ENCODE data around the gene TSPAN4. TPM values are rescaled to one million over a fixed set of nuclear protein-coding genes. Genes with fewer than 3 reads are reported as not detected.

Gene TSPAN4
- total and polyA plus RNA-seq, 2 of the 13 experiments (the other 11 are each of a cell fraction or from before 2014, with no cell fraction given), result 31.7 to 68.3 TPM

GRCh38 chr11:847876-848275 lies 5.2 kb downstream of the TSPAN4 start:
- Histone ChIP-seq H3K27me3 (ENCODE audit: control insufficient read depth in 1 of 2, insufficient read depth in 2 of 2, low read length in 2 of 2) (no peaks in the 10 kb centered on the region), H3K4me2 (ENCODE audit: low read depth, low read length) (no peak overlapping the region), H3K79me2 (ENCODE audit: insufficient read depth, low read length) (peaks cover 2% of the 10 kb centered on the region), H3K4me3 (replicated peaks in 1 of 3; ENCODE audit: insufficient read depth in 1 of 3, low read depth in 2 of 3, low read length in 3 of 3) (no peak overlapping the region), H3K36me3 (replicated peaks in 1 of 2; ENCODE audit: control insufficient read depth in 1 of 2, insufficient read depth in 2 of 2, low read length in 2 of 2) (no peaks in the 10 kb centered on the region; a peak in 2 of 5 replicates), H3K9me3 (ENCODE audit: low read length) (no peaks in the 10 kb centered on the region), H2AFZ (ENCODE audit: low read length) (no peak overlapping the region), H3K4me1 (ENCODE audit: insufficient read depth, low read length) (peaks cover 26% of the 10 kb centered on the region), H3K9ac (ENCODE audit: insufficient read depth, low read depth, low read length) (no peak overlapping the region), H4K20me1 (ENCODE audit: insufficient read depth, low read length) (0 out of 2 replicates have a peak, but pooled peaks cover 4% of the 10 kb centered on the region), H3K27ac (ENCODE audit: extremely low read length, insufficient read depth, low read length) (no peak overlapping the region)
- intact Hi-C loops (cut with micrococcal nuclease; ENCODE audit: unreplicated experiment), result no loop called here
- TF ChIP-seq ZNF891 (CRISPR knock-in tag; IDR thresholded peaks at IDR 0.05), result 0 out of 2 replicates have a peak, but pooled peaks have one; percentile 21
- no peak for TF ChIP-seq ZBTB8A (CRISPR knock-in tag; IDR thresholded peaks at IDR 0.05; ENCODE audit: borderline replicate concordance, low read depth)
- no TSS peak for BruUV-seq (replicated peaks)
- ATAC-seq, result no peak
- in situ Hi-C loops (cut with HindIII; ENCODE audit: extremely low pct_ligation_motif_present, low pct_unique_long_range_greater_than_20kb), result no loop called here
- no peak for FAIRE-seq
- 100% methylated on average over 1 of the region's 18 CpGs for WGBS (ENCODE audit: low lambda C conversion rate)
- ChIA-PET CTCF (ENCODE audit: low intra/inter-chr PET ratio, low total read pairs) (interaction anchor here (2.1 kb wide), 1 partner anchor 203 kb away, joined by 8 read pairs; no protein-coding TSS in a partner anchor), POLR2A (no interaction called here)
- DNase-seq (ENCODE audit: low spot score), result no peak

GRCh38 chr11:848380-848931 lies 5.8 kb downstream of the TSPAN4 start:
- peaks cover 26% of the 10 kb centered on the region for H3K4me1 ChIP-seq (ENCODE audit: insufficient read depth, low read length)
- no peak overlapping the region for H3K4me2 ChIP-seq (ENCODE audit: low read depth, low read length)
- no peak overlapping the region for H3K27ac ChIP-seq (ENCODE audit: extremely low read length, insufficient read depth, low read length)
- ChIA-PET CTCF (ENCODE audit: low intra/inter-chr PET ratio, low total read pairs) (interaction anchor here (2.1 kb wide), 1 partner anchor 203 kb away, joined by 8 read pairs; no protein-coding TSS in a partner anchor), POLR2A (no interaction called here)
- no peaks in the 10 kb centered on the region for H3K9me3 ChIP-seq (ENCODE audit: low read length)
- FAIRE-seq (no peak), ATAC-seq (peak; percentile 7; the same call in 1 of the 3 replicates), DNase-seq (ENCODE audit: low spot score) (no peak)
- no peak overlapping the region for H2AFZ ChIP-seq (ENCODE audit: low read length)
- in situ Hi-C loops (cut with HindIII; ENCODE audit: extremely low pct_ligation_motif_present, low pct_unique_long_range_greater_than_20kb), result no loop called here
- BruUV-seq (replicated peaks), result no TSS peak
- H4K20me1 ChIP-seq (ENCODE audit: insufficient read depth, low read length), result 0 out of 2 replicates have a peak, but pooled peaks cover 4% of the 10 kb centered on the region
- H3K9ac ChIP-seq (ENCODE audit: insufficient read depth, low read depth, low read length), result no peak overlapping the region
- H3K27me3 ChIP-seq (ENCODE audit: control insufficient read depth in 1 of 2, insufficient read depth in 2 of 2, low read length in 2 of 2), result no peaks in the 10 kb centered on the region
- intact Hi-C loops (cut with micrococcal nuclease; ENCODE audit: unreplicated experiment), result no loop called here
- H3K79me2 ChIP-seq (ENCODE audit: insufficient read depth, low read length), result no peaks in the 10 kb centered on the region
- no peak overlapping the region for H3K4me3 ChIP-seq (replicated peaks in 1 of 3; ENCODE audit: insufficient read depth in 1 of 3, low read depth in 2 of 3, low read length in 3 of 3)
- WGBS (ENCODE audit: low lambda C conversion rate), result 96% methylated on average over 7 of the region's 14 CpGs
- H3K36me3 ChIP-seq (replicated peaks in 1 of 2; ENCODE audit: control insufficient read depth in 1 of 2, insufficient read depth in 2 of 2, low read length in 2 of 2), result no peaks in the 10 kb centered on the region; a peak in 2 of 5 replicates
- 0 out of 2 replicates have a peak, but pooled peaks have one; percentile 19 for TF ChIP-seq DR1 (CRISPR knock-in tag; IDR thresholded peaks at IDR 0.05)
- TF ChIP-seq CCDC6 (CRISPR knock-in tag; IDR thresholded peaks at IDR 0.05), result no peak
- no peak for TF ChIP-seq BORCS8-MEF2B (CRISPR knock-in tag; IDR thresholded peaks at IDR 0.05)
- peak; percentile 72 for TF ChIP-seq RAD21 (CRISPR knock-in tag; IDR thresholded peaks at IDR 0.05)
- no peak for TF ChIP-seq SRSF4 (IDR thresholded peaks at IDR 0.05; ENCODE audit: low read depth, low read length, poor library complexity, severe bottlenecking)
- TF ChIP-seq ZBTB3 (CRISPR knock-in tag; IDR thresholded peaks at IDR 0.05; ENCODE audit: borderline replicate concordance, low read depth), result no peak
- TF ChIP-seq FOXP4 (CRISPR knock-in tag; IDR thresholded peaks at IDR 0.05), result no peak
- no peak for TF ChIP-seq FOXM1 (CRISPR knock-in tag; IDR thresholded peaks at IDR 0.05)
- TF ChIP-seq PCBP2 (optimal IDR thresholded peaks at IDR 0.05; ENCODE audit: low read depth, low read length, poor library complexity, severe bottlenecking), result no peak
- TF ChIP-seq SAFB2 (CRISPR knock-in tag; IDR thresholded peaks at IDR 0.05; ENCODE audit: borderline replicate concordance, low read depth), result no peak
- 0 out of 2 replicates have a peak, but pooled peaks have one; percentile 21 for TF ChIP-seq NFKB2 (CRISPR knock-in tag; IDR thresholded peaks at IDR 0.05; ENCODE audit: borderline replicate concordance)
- no peak for TF ChIP-seq ZNF232 (CRISPR knock-in tag; IDR thresholded peaks at IDR 0.05; ENCODE audit: borderline replicate concordance)
- TF ChIP-seq SMC3 (IDR thresholded peaks at IDR 0.05; ENCODE audit: low read length), result peak; percentile 15; the same call in 1 of the 2 replicates
- 0 out of 2 replicates have a peak, but pooled peaks have one; percentile 27 for TF ChIP-seq PCBP1 (IDR thresholded peaks at IDR 0.05; ENCODE audit: borderline replicate concordance, low read depth, low read length)
